GM19240 (cell line): ENCODE data around the gene PCK1.

Source experiments
- DNase-seq: peaks from one replicate; pipeline ENCODE4 v3.0.0; 2011; ENCODE audit warnings: low spot score; ENCODE audit not compliant: insufficient read length

PCK1 gene

GRCh38 chr20:57576002-57576401 lies 15.1 kb downstream of the PCK1 start:
- no peak for DNase-seq

- DNase-seq: no peak
These were observed 16.0 kb downstream of the PCK1 start for GRCh38 chr20:57576617-57577550.

- no peak for DNase-seq
These were observed 17.0 kb downstream of the PCK1 start for GRCh38 chr20:57577679-57578475.

- no peak for DNase-seq
These were observed 17.7 kb downstream of the PCK1 start for GRCh38 chr20:57578476-57579165.

DNA sequence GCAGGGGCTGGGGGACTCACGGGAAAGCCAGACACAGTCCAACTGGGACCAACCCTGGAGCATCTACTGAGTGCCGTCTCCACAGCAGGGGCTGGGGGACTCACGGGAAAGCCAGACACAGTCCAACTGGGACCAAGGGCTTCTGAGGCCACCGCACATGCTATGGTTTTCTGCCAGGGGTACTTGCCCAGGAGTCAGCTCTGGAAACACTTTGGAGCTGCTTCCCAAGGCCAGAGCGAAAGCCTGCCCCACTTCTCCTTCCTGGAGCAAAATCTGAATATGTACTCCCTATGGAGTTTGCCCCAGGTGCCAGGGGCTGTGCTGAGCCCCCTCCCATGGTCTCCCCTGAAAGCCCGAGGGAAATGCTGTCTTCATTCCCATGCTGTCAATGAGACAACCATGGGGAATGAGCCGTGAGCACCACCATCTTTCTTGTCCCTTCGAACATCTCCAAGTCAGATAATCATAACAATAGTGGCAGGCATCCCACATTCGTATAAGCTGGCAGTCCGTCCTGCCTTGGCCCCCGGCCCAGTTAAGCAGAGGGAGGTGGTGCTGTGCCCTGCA lies 18.5 kb downstream of the PCK1 start:
- DNase-seq: no peak

GRCh38 chr20:57579898-57580447 lies 19.1 kb downstream of the PCK1 start:
- DNase-seq: no peak

DNA sequence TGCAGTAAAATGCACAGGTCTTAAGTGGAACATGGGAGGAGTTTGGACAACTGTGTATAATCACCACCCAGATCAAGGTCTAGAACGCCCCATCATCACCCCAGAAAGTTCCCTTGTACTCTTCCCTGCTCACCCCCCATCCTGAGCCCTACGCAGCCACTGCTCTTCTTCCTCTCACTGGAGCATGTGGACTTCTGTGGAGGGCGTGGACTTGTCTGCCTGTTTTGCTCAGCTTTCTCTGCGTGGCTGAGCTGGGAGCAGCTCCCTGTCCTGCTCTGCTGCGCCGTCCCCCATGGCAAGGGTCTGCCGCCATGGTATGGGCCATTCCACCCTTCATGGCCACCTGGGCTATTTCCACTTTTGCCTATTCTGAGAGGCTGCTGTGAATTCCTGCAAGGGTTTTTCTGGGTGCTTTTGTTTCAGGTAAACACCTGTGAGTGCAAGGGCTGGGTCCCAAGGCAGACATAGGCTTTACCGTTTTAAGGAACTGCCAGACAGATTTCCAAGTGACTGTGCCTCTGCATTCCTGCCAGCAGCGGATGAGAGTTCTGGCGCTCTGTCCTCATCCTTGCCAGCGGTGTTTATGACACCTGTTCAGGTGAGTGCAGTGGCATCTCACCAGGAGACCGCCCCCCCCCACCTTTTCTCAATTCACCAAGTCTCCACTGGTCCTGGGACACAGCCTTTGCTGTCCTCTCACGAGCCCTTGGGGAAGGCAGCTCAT lies 19.7 kb downstream of the PCK1 start:
- no peak for DNase-seq

- DNase-seq: no peak
These were observed 20.5 kb downstream of the PCK1 start for GRCh38 chr20:57581202-57582028.

- no peak for DNase-seq
These were observed 21.1 kb downstream of the PCK1 start for GRCh38 chr20:57582029-57582378.

DNA sequence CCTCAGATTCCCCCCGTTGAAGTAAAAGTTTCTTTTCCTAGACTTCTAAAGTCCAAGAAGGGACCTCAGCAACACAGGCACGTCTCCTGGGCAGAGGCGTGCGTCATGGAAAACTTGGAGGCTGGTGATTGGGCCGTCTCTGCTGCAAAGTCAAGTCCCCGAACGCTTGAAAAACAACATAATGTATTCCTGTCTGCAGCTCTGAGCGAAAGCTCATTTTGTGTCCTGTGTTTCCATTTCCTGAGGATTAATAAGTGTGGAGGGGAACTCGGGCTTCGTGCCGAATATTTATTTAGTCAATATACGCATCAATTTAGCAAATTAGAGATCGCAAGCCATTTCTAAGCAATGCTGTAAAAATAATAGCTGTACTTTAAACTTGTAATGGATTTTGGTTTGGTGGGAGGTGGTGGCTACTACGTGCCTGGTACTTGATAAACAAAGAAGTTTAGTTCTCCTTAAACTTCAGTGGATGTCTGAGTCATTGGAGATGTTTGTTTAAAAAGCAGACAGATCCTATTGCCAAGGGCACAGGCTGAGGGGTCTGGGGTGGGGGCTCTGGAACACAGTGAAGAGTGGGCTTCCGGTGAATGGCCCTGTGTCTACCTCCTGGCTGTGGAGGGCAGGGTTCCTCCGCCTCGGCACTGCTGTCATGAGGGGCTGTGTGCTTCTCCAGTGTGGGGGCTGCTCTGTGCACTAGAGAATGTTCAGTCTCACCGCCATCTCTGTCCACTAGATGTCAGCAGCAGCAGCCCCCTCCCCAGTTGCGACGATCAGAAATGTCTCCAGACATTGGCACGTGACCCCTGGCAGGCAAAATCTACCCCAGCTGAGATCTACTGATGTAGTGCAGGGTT lies 21.8 kb downstream of the PCK1 start:
- DNase-seq: no peak

GRCh38 chr20:57583289-57584257 lies 22.7 kb downstream of the PCK1 start:
- no peak for DNase-seq

DNA sequence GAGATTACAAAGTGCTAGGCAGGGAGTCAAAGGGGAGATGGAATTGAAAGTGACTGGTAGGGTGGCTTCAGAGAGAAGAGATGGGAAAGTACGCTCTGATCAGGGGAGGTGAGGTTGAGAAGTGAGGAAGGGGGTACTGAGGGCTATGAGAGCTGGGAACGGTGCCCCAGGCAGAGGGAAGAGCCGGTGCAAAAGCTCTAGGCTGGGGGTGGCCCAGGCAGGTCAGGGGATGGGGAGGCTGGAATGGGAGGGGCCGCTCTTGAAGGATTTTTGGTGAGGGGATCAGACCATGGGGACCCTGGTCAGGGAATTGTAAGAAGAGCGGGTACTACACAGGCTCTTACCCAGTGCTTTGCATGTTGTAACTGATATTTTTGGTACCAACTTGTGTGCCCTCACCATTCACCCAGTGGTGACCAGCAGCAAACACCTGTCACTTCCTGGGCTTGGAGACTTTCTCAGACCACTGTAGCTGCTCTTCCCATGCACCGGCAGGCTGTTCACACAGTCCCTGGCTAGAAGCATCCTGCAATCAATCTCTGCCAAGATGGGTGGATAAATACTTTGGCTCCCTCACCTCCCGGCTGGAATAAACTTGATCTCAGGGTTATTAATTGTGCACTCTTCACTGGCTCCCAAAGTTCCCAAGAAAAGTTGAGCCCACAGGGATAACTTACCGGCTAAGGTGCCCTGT lies 24.0 kb downstream of the PCK1 start:
- no peak for DNase-seq

DNA sequence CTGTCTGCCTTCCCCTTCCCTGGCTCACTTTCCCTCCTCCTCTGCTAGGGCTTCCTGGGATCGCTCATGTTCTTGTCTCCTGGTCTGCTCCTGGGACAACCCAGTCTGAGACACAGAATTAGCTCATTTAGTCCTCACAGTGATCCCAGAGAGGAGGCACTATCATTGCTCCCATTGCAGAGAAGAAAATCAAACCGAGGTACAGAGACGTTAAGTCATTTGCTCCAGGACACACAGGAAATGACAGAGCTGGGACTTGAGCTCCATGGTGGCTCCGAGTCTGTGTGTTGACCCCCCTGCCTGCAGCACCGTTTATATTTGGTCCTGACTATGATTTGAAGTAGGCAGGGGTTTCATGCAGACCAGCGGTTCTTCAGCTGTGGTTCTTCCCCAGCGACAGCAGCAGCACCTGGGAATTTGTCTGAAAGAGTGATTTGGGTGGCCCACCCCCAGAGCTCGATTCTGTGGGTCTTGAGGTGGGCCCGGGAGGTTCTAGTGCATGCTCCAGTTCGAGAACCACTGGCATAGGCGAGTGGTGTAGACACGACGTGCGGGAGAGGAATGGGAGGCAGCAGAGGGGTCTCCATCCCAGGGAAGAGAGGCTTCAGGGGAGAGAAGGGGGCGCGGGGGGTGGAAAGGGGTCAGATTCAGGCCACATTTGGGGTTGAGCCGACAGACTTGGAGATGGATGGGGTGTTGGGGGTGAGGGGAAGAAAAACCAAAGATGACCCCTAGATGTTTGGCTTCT lies 24.7 kb downstream of the PCK1 start:
- no peak for DNase-seq

GRCh38 chr20:57586370-57586793 lies 25.5 kb downstream of the PCK1 start:
- no peak for DNase-seq

GRCh38 chr20:57586943-57587277 lies 26.0 kb downstream of the PCK1 start:
- no peak for DNase-seq

DNA sequence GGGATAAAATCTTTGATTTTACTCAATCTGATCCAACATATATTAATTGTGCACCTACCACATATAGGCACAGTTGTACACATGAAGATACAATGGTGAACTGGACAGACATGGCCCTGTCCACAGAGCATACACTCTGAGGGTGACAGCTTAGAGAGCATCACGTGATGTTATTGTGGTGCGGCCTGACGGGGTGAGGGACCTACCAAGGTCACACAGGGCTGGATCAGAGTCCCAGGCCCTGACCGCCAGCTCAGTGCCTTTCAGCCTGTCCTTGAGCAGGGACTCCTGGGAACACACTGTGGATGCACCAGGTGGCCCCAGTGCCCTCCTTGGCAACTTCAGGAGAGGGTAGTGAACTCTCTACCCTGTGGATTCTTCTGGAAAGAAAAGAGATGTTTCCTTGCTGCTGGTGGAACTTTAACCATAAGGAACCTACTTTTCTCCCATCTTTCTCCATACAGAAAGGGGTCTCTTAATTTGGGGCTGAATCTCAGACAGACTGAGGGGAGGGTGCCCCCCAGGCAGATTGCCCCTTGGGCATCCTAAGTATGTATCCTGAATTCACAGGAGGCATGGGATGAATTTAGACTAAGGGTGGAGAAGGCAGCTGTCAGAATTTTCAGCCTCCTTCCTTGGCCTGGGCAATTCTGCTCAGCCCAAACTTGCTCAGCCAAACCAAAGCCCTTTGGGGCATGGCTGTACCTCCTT lies 26.5 kb downstream of the PCK1 start:
- no peak for DNase-seq
